Glutamatergic neuron (in vitro differentiated cells): ENCODE data around the gene MAPK8IP3. TPM values are rescaled to one million over a fixed set of nuclear protein-coding genes. Genes with fewer than 3 reads are reported as not detected.

Experiments used
- DNase-seq: peaks from one replicate; pipeline ENCODE4 v3.0.0; 2022
- H3K27ac Mint-ChIP-seq: one replicate; pipeline ENCODE4 v1.8.0; 2020; ENCODE audit warnings: mild to moderate bottlenecking, mixed read lengths, inconsistent platforms; ENCODE audit not compliant: unreplicated experiment
- H3K27me3 Mint-ChIP-seq: one replicate; pipeline ENCODE4 v1.8.0; 2020; ENCODE audit warnings: mild to moderate bottlenecking, moderate library complexity, mixed read lengths, inconsistent platforms; ENCODE audit not compliant: unreplicated experiment
- H3K36me3 Mint-ChIP-seq: one replicate; pipeline ENCODE4 v1.8.0; 2020; ENCODE audit warnings: mild to moderate bottlenecking, mixed read lengths, inconsistent platforms; ENCODE audit not compliant: unreplicated experiment
- H3K4me1 Mint-ChIP-seq: one replicate; pipeline ENCODE4 v1.8.0; 2020; ENCODE audit warnings: mild to moderate bottlenecking, low read depth, mixed read lengths, inconsistent platforms; ENCODE audit not compliant: unreplicated experiment
- H3K4me3 Mint-ChIP-seq: one replicate; pipeline ENCODE4 v1.8.0; 2020; ENCODE audit warnings: mild to moderate bottlenecking, mixed read lengths, inconsistent platforms; ENCODE audit not compliant: unreplicated experiment
- H3K9me3 Mint-ChIP-seq: one replicate; pipeline ENCODE4 v1.8.0; 2020; ENCODE audit warnings: mild to moderate bottlenecking, moderate library complexity, mixed read lengths, inconsistent platforms; ENCODE audit not compliant: unreplicated experiment
- total RNA-seq: library from RNA; stranded (reverse); fragmentation: NEBNext Ultra II Directional; extraction: Animal tissue kit (Norgen Biotek cat#: 25700); gene quantifications from one replicate; pipeline ENCODE4 v1.2.1, GENCODE V29; 2021; ENCODE audit not compliant: unreplicated experiment
- TF ChIP-seq, protein P1 (sequence below): fragments of 200-600 bp; sonication (generic); IDR thresholded peaks from one replicate; pipeline ENCODE4 v1.5.0; 2021; ENCODE audit not compliant: partially characterized antibody, unreplicated experiment

Gene MAPK8IP3
- total RNA-seq, 1 donor from 2014 or later: 281 TPM

DNA sequence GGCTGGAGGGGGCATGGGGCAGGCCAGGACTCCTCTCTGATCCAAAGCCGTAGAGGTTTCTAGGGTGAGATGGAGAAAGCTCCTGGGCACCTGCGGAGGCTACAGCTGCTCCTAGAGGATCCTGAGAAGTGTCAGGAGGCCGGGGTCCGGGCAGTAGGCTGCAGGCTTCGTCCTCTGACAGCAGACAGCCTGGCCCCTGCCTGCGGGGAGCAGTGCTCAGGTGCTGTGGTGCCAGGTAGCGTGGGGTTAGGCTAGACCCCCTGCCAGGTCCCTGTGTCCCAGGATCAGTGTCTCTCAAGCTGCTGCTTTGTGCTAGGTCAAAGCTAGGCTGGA, 68.4 kb downstream of the MAPK8IP3 start:
- DNase-seq: no peak
- Mint-ChIP-seq H3K4me1 (peaks cover 13% of the 10 kb centered on the region), H3K36me3 (no peaks in the 10 kb centered on the region), H3K27me3 (peaks cover 21% of the 10 kb centered on the region), H3K4me3 (peak overlapping the region; percentile 52), H3K9me3 (peaks cover 19% of the 10 kb centered on the region), H3K27ac (no peak overlapping the region)
- TF ChIP-seq, protein P1, sequence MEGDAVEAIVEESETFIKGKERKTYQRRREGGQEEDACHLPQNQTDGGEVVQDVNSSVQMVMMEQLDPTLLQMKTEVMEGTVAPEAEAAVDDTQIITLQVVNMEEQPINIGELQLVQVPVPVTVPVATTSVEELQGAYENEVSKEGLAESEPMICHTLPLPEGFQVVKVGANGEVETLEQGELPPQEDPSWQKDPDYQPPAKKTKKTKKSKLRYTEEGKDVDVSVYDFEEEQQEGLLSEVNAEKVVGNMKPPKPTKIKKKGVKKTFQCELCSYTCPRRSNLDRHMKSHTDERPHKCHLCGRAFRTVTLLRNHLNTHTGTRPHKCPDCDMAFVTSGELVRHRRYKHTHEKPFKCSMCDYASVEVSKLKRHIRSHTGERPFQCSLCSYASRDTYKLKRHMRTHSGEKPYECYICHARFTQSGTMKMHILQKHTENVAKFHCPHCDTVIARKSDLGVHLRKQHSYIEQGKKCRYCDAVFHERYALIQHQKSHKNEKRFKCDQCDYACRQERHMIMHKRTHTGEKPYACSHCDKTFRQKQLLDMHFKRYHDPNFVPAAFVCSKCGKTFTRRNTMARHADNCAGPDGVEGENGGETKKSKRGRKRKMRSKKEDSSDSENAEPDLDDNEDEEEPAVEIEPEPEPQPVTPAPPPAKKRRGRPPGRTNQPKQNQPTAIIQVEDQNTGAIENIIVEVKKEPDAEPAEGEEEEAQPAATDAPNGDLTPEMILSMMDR: no peak

DNA sequence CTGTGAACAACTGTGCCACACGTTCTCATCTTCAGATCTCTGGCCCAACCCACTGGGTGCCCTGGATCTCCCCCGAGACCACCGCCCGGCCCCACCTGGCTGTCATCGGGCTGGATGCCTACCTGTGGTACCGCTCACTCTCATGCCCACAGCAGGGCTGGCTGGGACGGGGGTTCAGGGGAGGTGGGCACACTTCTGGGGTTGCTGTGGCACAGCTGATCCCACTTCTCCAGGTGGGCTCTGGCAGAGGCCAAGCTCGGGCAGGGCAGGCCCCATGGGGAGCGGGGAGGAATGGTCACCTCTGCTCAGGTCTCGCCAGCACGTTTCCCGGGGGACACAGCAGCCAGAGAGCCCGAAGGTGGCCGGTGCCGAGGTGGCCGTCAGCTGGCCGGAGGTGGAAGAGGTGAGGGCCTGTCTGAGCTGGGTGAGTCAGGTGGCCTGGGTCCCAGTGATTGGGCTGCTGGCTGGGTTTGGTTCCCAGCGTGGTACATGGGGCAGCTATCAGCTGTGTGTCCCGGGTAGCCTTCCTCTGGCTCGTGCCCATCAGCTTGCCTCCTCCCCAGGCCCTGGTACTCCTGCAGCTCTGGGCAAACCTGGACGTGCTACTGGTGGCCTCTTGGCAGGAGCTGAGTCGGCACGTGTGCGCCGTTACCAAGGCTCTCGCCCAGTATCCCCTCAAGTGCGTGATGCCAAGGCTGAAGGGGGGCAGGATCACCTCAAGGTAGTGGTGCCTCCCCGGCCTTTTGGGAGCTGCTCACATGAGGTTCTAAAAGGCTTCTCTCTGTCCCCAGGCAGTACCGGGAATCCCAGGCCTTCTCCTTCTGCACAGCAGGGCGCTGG, 69.2 kb downstream of the MAPK8IP3 start:
- peak overlapping the region; percentile 72 for H3K27ac Mint-ChIP-seq
- H3K4me3 Mint-ChIP-seq: peak overlapping the region; percentile 52
- TF ChIP-seq, protein P1: no peak
- peaks cover 18% of the 10 kb centered on the region for H3K27me3 Mint-ChIP-seq
- peak; percentile 23 for DNase-seq
- H3K4me1 Mint-ChIP-seq: peaks cover 11% of the 10 kb centered on the region
- H3K36me3 Mint-ChIP-seq: no peaks in the 10 kb centered on the region
- H3K9me3 Mint-ChIP-seq: peaks cover 17% of the 10 kb centered on the region

GRCh38 chr16:1775846-1776671, 70.1 kb downstream of the MAPK8IP3 start:
- Mint-ChIP-seq H3K27ac (peak overlapping the region; percentile 80), H3K36me3 (no peaks in the 10 kb centered on the region), H3K4me1 (peaks cover 11% of the 10 kb centered on the region), H3K9me3 (peaks cover 15% of the 10 kb centered on the region), H3K4me3 (peak overlapping the region; percentile 74), H3K27me3 (peaks cover 15% of the 10 kb centered on the region)
- TF ChIP-seq, protein P1: no peak
- peak; percentile 60 for DNase-seq

- H3K4me1 Mint-ChIP-seq: peaks cover 13% of the 10 kb centered on the region
- peaks cover 15% of the 10 kb centered on the region for H3K9me3 Mint-ChIP-seq
- peak overlapping the region; percentile 80 for H3K27ac Mint-ChIP-seq
- peak overlapping the region; percentile 74 for H3K4me3 Mint-ChIP-seq
- DNase-seq: no peak
- TF ChIP-seq, protein P1: no peak
- H3K36me3 Mint-ChIP-seq: no peaks in the 10 kb centered on the region
- H3K27me3 Mint-ChIP-seq: peaks cover 20% of the 10 kb centered on the region
Measured at GRCh38 chr16:1776672-1776955, 70.6 kb downstream of the MAPK8IP3 start.

- TF ChIP-seq, protein P1: no peak
- Mint-ChIP-seq H3K4me3 (peak overlapping the region; percentile 74), H3K27ac (peak overlapping the region; percentile 80), H3K36me3 (no peaks in the 10 kb centered on the region), H3K9me3 (peaks cover 11% of the 10 kb centered on the region), H3K27me3 (peaks cover 20% of the 10 kb centered on the region), H3K4me1 (peaks cover 13% of the 10 kb centered on the region)
- peak; percentile 43 for DNase-seq
Measured at GRCh38 chr16:1776991-1777374, 71.0 kb downstream of the MAPK8IP3 start.
